Measurements from ENCODE around the gene SUMF1. TPM values are rescaled to one million over a fixed set of nuclear protein-coding genes. Genes with fewer than 3 reads are reported as not detected.

The SUMF1 gene
- total RNA-seq, 2 donors from 2014 or later: 24.3 to 29.8 TPM

DNA sequence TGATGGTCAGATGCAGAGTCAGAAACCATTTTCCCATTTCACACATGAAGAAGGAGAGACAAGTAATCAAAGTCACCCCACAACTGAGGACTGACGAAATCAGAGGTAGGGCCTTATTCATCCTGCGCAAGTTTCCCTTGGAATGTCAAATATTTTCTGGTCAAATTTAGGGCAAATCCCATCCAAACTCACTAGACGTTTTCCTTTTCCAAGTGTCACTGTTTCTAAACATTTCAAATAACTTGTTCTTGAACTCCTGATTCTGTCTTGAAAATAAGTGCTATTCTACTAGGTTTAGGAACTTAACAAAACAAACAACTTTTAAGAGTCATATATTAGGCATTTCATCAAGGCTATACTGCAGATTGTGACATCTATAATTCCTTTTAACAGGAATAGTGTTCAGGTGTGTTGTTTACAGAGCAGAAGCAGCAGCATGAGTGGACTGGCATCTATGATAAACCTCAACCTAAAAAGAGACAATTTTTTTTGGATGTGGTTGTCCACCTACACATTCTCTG, 40.7 kb downstream of the SUMF1 start:
- intact Hi-C loops (cut with DNase I): no loop called here
- no peak for DNase-seq (ENCODE audit: low spot score)

- intact Hi-C loops (cut with DNase I): no loop called here
These were observed 41.4 kb downstream of the SUMF1 start for GRCh38 chr3:4425707-4426106.

GRCh38 chr3:4425055-4425454, 42.0 kb downstream of the SUMF1 start:
- no peak for DNase-seq (ENCODE audit: low spot score)
- intact Hi-C loops (cut with DNase I): no loop called here

More at GRCh38 chr3:4425707-4426106, 41.4 kb downstream of the SUMF1 start:
- DNase-seq (ENCODE audit: low spot score): no peak

- intact Hi-C loops (cut with DNase I): no loop called here
- no peak for DNase-seq (ENCODE audit: low spot score)
These were observed 45.9 kb downstream of the SUMF1 start for GRCh38 chr3:4421121-4421520.

GRCh38 chr3:4419920-4420319, 47.1 kb downstream of the SUMF1 start:
- intact Hi-C loops (cut with DNase I): no loop called here
- no peak for DNase-seq (ENCODE audit: low spot score)

DNA sequence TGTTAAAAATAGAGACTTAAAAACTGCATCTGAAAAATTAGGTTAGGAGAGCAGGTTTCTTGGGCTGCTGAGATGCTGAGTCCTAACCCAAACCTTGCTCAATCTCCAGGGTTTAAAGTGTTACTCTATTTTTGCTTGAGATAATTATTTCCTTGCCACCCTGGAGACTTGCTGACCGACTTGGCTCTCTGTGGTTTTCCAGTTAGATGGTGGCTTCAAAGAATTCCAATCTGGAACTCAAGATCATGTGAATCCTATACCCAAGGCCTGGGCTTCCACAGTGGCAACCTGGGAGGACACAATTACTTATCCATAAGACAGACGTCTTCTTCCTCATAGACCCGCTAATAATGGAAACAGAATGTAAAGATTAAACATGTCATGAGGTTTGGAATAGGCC, 47.7 kb downstream of the SUMF1 start:
- no peak for DNase-seq (ENCODE audit: low spot score)
- intact Hi-C loops (cut with DNase I): no loop called here

DNA sequence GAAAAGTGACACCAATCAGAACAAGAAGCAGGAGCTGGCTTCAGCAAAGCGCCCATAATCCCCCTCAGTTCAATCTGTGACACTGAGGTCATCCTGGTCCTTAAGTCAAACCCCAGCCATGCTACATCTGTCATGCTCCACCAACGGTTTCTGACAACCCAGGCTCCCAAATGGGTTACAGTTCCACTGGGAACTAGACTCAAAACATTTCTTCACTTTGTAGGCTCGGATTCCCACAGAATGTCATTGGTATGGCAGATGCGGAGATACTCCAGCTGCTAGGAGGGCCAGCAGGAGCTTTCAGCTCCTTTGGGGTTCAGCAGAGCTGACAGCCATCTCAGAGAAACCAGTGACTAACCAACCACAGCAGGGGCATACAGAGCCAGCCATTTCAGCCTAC, 48.9 kb downstream of the SUMF1 start:
- intact Hi-C loops (cut with DNase I): no loop called here
- DNase-seq (ENCODE audit: low spot score): no peak

GRCh38 chr3:4417449-4417848, 49.6 kb downstream of the SUMF1 start:
- DNase-seq (ENCODE audit: low spot score): no peak

DNA sequence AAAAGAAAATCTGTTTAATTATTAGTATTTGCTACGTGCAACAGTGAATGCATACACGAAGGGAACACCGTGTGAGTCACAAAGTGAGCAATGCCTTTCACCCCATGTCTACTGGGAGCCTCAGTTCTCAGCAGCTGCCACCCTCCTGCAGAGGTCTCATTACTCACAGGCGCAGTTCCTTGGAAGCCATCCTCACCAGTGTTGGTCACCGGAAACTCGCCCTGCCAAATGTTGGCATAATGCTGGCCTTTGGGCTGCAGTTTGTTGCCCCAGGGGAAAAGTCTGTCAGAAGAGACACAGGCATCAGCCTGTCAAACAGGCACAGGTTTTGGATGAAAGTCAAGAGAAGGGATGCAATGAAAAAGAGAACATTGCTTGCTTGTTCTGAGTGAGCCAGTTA, 50.1 kb downstream of the SUMF1 start:
- intact Hi-C loops (cut with DNase I): no loop called here
- no peak for DNase-seq (ENCODE audit: low spot score)

More at GRCh38 chr3:4417449-4417848, 49.6 kb downstream of the SUMF1 start:
- intact Hi-C loops (cut with DNase I): no loop called here

DNA sequence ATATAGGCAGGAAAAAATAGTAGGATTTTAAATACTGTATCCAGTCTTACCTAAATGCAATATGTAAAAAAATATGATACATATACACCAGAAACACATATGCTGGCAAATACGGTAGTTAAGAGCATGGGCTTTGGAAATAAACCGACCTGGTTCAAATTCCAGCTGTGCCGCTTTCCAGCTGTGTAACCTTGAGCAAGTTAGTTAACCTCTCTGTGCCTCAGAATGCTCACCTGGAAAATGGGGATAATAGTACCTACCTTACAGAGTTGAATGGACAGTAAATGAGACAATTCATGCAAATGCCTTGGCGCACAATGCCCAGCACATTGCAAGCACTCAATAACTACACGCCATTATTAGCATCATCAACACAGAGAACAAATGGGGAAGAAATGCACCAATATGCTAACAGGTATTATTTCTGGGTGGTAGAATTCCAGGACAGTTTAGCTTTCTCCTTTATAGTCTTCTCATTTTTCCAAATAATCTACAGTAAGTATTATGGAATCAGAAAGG, 50.6 kb downstream of the SUMF1 start:
- DNase-seq (ENCODE audit: low spot score): no peak
- intact Hi-C loops (cut with DNase I): no loop called here

- intact Hi-C loops (cut with DNase I): no loop called here
- no peak for DNase-seq (ENCODE audit: low spot score)
These were observed 53.6 kb downstream of the SUMF1 start for GRCh38 chr3:4413467-4413866.

DNA sequence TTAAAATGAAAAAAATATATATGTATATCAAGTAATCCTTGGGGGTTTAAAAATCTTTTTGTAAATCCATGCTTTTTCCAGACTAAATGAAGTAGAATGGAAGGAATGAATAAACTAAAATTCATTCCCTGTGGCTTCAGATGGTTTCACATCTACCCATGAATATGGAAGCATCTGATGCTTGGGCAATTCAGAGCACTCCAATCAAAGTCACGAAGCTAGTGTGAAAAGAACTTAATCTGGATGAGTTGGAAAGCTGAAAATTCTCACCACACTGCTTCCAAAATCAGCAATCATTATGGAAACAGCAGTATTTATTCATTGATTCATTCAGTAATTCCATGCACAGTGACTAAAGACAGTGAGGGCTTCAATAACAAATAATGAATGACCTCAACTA, 55.2 kb downstream of the SUMF1 start:
- DNase-seq (ENCODE audit: low spot score): no peak
- intact Hi-C loops (cut with DNase I): no loop called here

- no peak for DNase-seq (ENCODE audit: low spot score)
- intact Hi-C loops (cut with DNase I): no loop called here
These were observed 55.8 kb downstream of the SUMF1 start for GRCh38 chr3:4411236-4411635.

DNA sequence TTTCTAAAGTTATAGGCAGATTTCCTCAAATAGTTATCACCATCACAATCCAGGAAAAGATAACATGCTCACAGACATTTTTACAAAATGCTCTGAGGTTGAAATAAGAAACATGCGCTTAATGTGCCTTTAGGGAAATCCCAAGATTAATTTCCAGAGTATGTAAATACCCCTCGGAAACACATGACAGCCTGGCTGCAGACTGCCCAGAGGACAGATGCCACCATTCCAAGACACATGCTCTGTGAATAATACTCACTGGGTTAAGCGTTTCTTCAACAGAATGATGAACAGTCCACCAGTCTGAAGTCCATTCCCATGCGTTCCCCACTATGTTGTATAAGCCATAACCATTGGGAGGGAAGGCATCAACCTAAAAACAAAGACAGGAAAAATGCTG, 56.5 kb downstream of the SUMF1 start:
- intact Hi-C loops (cut with DNase I): no loop called here
- no peak for DNase-seq (ENCODE audit: low spot score)

GRCh38 chr3:4409971-4410573, 57.0 kb downstream of the SUMF1 start:
- intact Hi-C loops (cut with DNase I): no loop called here

GRCh38 chr3:4409415-4409814, 57.7 kb downstream of the SUMF1 start:
- intact Hi-C loops (cut with DNase I): no loop called here
- no peak for DNase-seq (ENCODE audit: low spot score)

More at GRCh38 chr3:4409971-4410573, 57.0 kb downstream of the SUMF1 start:
- DNase-seq (ENCODE audit: low spot score): no peak

GRCh38 chr3:4408958-4409357, 58.1 kb downstream of the SUMF1 start:
- intact Hi-C loops (cut with DNase I): no loop called here
- DNase-seq (ENCODE audit: low spot score): no peak

- intact Hi-C loops (cut with DNase I): no loop called here
- DNase-seq (ENCODE audit: low spot score): no peak
These were observed 59.1 kb downstream of the SUMF1 start for GRCh38 chr3:4407941-4408340.

GRCh38 chr3:4406746-4407568, 60.1 kb downstream of the SUMF1 start:
- DNase-seq (ENCODE audit: low spot score): no peak
- intact Hi-C loops (cut with DNase I): no loop called here

- intact Hi-C loops (cut with DNase I): no loop called here
- DNase-seq (ENCODE audit: low spot score): no peak
These were observed 62.2 kb downstream of the SUMF1 start for GRCh38 chr3:4404881-4405280.

DNA sequence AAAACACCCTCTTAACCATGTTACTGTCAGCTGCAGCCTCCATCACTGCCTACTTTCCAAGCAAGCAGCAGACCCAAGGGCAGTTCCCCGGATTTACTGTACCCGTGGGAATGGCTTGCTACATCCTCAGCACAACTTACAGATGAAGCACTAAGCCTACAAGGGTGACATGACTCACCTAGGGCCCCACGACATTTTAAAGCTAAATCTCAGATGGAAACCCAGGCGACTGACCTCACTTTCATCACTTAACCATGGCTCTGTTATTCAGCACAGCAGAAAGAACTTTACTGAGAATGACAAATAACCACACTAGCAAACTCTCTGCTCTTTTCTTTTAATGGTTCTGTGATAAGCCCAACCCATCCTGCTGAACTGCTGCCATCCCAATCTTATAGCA, 65.6 kb downstream of the SUMF1 start:
- no peak for DNase-seq (ENCODE audit: low spot score)
- intact Hi-C loops (cut with DNase I): no loop called here
